GM19023 (cell line): ENCODE data around the gene SOWAHD.
"Not testable (repeated sequence)": the region's sequence is repeated elsewhere in the genome, so short reads cannot be mapped to it uniquely, and the experiment has no call there.

Source experiments
- ATAC-seq: cut with Tn5 transposase; IDR thresholded peaks from one replicate; pipeline ENCODE4 v1.9.1; 2021; ENCODE audit warnings: mild to moderate bottlenecking, moderate library complexity; ENCODE audit not compliant: unreplicated experiment

SOWAHD gene, protein sequence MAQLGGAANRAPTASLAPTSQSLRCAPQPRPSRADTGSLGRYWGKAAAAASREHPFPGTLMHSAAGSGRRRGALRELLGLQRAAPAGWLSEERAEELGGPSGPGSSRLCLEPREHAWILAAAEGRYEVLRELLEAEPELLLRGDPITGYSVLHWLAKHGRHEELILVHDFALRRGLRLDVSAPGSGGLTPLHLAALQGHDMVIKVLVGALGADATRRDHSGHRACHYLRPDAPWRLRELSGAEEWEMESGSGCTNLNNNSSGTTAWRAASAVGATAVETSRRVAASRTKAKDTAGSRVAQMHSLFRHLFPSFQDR

GRCh38 chrX:119757979-119758730 lies at the start of gene SOWAHD:
Gene SOWAHD, plus strand, starts transcription at chrX:119758588. Its CDS starts 80 bp downstream, at chrX:119758668.
- ATAC-seq, result no peak

DNA sequence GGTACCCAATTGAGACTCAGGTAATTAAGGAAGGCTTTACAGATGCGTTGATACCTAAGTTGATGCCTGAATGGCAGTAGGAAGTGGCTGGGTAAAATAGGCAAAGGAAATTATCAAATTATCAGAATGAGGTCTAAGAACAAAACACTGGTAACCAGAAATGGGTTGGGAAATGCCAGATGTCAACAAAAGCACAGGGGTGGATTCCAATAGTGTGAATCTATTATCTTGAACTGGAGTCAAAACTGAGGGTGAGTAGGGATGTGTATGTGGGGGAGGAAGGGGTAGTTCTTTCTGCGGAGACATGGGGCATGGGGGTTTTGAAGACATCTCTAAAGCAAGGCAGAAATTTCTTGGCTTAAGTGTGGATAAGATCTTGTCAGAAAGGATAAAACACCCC lies 49.5 kb upstream of the SOWAHD start:
- ATAC-seq, result no peak

DNA sequence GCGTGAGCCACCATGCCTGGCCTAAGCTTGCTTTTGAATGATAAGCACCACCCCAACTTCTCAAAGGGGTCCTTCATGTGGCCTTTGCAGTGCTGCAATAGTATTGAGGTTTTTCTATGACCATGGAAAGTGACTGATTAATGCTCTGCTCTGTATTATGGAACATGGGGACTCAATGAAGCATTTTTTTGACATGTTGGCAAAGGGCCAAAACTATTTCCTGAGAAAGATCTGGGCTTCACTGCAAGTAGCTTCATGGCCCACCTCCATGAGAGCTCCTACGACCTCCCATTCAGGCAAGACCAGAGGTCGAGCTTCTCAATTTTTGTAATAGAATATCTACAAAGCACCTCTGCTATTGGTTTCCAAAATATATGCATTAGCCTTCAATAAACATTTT lies 48.8 kb upstream of the SOWAHD start:
- ATAC-seq, result no peak

DNA sequence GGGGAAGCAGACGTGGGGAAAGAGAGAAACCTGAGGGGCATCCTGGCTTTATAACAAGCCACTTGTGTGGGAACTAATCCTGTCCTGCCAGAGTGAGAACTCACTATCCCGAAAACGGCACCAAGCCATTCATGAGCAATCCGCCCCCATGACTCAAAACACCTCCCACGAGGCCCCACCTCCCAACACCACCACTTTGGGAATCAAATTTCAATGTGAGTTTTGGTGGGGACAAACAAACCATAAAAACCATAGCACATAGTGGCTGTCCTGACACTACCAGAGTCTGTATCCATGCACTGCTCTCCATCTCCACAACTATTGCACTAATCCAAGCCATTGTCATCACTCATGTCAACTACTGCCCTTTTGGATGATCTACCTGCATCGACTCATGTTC lies 36.9 kb upstream of the SOWAHD start:
- no peak for ATAC-seq

- no peak for ATAC-seq
Observed at GRCh38 chrX:119721926-119722325, 36.5 kb upstream of the SOWAHD start.

DNA sequence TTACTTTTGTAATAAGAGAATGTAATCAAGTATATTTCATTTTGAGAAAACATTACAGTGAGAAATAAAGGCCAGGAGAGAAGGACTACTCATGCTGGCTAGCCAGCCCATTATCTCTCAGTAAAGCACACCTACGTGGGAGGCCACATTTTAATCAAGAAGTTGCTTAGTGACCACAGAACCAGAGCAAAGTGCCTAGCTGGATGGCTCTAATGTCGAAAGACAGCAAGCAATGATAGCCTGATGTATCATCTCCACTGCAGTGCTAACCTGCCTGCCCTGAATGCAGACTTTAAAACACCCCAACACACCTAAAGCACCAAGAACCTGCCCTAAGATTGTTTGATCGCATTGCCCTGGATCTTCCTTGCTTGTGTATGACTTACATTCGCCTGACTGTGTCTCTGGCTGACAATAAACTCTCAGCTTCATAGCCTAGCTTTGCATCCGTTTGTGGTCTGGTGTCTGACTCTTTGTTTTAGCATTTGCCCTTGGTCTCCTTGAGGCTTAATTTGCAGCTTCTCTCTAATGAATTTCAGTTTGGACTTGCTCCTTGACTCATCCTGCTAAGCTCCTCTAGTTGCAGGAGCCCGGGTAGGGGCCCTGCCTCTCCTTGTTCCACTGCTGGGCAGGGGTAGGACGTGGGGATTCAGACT lies 31.4 kb upstream of the SOWAHD start:
- no peak for ATAC-seq

DNA sequence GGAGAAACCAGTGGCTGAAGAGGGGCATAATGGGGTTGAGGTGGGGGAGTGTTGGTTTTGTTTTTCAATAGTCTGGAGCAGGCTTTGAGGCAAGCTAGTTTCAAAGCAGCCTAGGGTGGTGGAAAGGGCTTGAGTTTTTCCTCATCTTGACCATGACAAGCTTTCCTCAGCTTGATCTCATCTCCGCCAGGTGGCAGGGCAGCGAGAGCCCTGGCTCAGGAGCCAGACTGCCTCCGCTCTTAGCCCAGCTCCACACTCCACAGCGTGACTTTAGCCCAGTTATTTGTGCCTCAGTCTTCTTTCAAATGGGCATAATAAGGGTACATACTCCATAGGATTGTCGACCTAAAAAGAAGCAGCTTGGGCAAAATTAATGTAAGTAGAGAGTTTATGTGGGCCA lies 29.9 kb upstream of the SOWAHD start:
- ATAC-seq, result no peak

GRCh38 chrX:119729408-119730201 lies 28.8 kb upstream of the SOWAHD start:
- ATAC-seq, result peak; percentile 60

DNA sequence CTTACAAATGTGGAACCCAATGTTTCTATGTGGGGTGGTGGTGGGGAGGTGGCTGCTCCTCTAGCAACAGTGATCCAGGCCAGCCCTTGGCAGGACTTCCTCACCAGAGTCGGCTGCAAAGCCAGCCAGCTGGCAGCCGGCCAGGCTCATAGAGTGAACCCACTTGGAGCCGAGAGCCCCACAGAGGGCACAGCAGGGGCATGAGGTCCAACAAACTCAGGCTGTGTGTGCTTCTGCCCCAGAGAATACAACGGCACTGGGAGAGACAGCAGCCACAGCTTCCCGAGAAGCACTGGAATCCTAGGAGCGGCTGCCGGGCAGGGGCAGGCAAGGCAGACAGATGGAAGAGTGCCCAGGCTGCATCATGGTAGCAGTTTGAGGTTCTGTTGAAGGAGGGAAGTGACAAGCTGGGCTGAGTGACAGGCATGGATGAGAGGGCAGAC lies 23.5 kb upstream of the SOWAHD start:
- no peak for ATAC-seq

- ATAC-seq, result no peak
Observed at GRCh38 chrX:119735467-119735866, 22.9 kb upstream of the SOWAHD start.

- no peak for ATAC-seq
Observed at GRCh38 chrX:119736206-119736764, 22.1 kb upstream of the SOWAHD start.

- ATAC-seq, result no peak
Observed at GRCh38 chrX:119738742-119739141, 19.6 kb upstream of the SOWAHD start.

GRCh38 chrX:119745283-119745848 lies 13.0 kb upstream of the SOWAHD start:
- ATAC-seq, result no peak

GRCh38 chrX:119750131-119750530 lies 8.3 kb upstream of the SOWAHD start:
- not testable (repeated sequence) for ATAC-seq

DNA sequence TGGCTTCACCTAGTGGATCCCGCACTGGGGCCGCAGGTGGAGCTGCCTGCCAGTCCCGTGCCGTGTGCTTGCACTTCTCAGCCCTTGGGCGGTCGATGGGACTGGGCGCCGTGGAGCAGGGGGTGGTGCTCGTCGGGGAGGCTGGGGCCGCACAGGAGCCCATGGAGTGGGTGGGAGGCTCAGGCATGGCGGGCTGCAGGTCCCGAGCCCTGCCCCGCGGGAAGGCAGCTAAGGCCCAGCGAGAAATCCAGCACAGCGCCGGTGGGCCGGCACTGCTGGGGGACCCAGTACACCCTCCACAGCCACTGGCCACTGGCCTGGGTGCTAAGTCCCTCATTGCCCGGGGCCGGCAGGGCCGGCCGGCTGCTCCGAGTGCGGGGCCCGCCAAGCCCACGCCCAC lies 7.6 kb upstream of the SOWAHD start:
- ATAC-seq, result not testable (repeated sequence)

DNA sequence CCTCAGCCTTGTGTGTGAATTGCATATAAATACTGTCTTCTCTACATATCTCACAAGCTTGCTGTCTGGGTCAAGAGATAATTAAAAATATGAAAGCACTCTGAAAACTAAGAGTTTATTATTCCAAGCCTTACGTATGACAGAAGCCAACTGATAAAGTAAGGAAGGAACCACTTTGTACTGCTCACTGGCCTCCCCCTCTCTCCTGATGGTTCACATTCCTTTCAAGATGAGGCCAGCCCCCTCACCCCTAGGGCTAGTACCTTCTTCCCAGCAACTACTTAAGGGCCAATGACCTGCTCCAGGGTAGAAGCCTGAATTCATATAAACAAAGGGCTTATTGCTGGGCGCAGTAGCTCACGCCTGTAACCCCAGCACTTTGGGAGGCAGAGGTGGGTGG lies 5.4 kb upstream of the SOWAHD start:
- no peak for ATAC-seq

DNA sequence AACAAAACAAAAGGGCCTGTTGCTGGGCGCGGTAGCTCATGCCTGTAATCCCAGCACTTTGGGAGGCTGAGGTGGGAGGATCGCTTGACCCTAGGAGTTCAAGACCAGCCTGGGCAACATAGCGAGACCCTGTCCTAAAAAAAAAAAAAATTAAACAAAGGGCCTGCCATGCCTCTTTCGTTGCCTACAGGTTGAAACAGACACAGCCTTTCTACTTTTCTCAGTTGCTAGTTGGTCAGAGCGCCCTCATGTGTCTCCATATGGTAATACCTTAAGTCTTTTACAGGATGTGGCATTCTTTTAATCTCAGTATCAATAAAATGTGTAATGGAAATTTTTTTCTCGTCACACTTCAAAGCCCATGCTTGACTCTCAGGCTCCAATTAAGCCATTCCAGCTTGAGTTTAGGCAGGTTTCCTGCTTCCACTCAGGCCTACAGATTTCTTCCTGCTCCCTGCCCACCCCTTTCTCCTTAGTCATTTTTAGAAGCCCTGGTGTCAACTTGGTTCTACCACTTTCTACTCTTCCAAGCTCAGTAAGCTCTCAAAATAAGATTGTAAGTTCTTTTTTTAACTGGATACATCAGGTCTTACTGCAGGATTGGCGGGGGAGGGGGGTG lies 4.6 kb upstream of the SOWAHD start:
- no peak for ATAC-seq

DNA sequence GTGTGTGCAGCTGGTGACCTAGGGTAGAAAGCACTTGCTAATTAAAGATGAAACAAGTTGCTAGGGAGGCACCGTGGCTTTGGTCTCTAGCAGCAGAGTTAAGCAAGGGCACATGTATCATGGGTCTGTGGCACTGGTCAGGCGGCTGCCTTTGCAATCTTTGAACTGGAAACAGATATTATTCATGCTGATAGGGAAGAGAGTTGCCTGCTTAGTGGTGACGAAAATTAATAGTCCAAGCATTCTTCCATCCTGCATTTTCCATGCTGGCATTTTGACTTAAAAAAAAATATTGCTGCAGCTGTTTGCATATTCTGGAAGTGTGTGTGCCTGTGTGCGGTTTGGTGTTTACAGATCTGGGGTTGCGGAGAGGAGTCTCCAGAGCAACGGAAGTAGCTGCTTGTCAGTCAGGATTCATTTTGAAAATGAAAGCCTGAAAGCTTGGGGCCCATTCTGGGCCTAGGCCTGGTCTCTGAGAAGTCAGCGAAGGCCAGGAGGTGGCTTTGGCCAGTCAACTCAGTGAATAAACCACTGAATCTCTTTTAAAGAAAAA lies 2.3 kb upstream of the SOWAHD start:
- ATAC-seq, result peak; percentile 74

DNA sequence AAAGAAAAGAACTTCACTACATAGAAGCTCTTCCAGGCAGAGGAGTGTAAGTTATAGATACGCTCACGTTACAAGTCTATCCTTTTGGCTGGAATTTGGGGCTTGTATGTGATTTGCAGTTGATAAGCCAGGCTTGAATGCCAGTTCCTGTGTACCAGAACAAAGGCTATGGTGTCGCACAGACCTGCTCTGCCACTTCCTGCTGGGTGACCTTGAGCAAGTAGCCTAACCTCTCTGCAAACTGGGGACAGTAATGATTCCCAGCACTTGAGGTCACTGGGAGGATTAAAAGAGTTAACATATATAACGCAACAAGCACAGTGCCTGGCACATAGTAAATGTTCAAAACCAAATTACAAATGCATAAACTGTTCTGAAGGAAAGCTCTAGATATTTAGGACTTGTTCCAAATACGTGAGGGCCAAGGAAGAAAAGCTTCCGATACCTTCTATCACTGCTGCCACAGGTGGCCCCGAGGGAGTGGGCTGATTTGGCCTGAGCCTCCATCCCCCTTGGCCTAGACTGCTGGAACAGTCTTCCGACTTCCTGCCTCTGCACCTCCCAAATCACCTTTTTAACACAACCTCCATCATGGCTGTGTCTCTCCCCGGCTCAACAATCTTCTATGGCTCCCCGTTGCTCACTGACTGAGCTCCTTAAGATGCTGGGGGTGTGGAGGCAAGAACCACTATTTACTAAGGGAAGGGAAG lies 1.3 kb upstream of the SOWAHD start:
- ATAC-seq, result no peak
